BLaER1 (cell line): ENCODE data around the gene KIRREL3.

ENCODE experiments used
- H3K27ac ChIP-seq: shearing (Covaris generic); formaldehyde crosslinking; 2 replicates; pipeline ENCODE4 v1.8.1; 2022
- H3K27me3 ChIP-seq: shearing (Covaris generic); formaldehyde crosslinking; 2 replicates; pipeline ENCODE4 v1.8.1; 2022
- H3K36me3 ChIP-seq: shearing (Covaris generic); formaldehyde crosslinking; 2 replicates; pipeline ENCODE4 v1.8.1; 2022
- H3K4me1 ChIP-seq: shearing (Covaris generic); formaldehyde crosslinking; 2 replicates; pipeline ENCODE4 v1.8.1; 2022
- H3K4me2 ChIP-seq: shearing (Covaris generic); formaldehyde crosslinking; 2 replicates; pipeline ENCODE4 v1.8.1; 2022
- H3K4me3 ChIP-seq: shearing (Covaris generic); formaldehyde crosslinking; 2 replicates; pipeline ENCODE4 v1.8.1; 2022
- H3K9ac ChIP-seq: shearing (Covaris generic); formaldehyde crosslinking; 2 replicates; pipeline ENCODE4 v1.8.1; 2022
- H3K9me3 ChIP-seq: shearing (Covaris generic); formaldehyde crosslinking; 2 replicates; pipeline ENCODE4 v1.8.1; 2022
- H4K20me1 ChIP-seq: shearing (Covaris generic); formaldehyde crosslinking; 2 replicates; pipeline ENCODE4 v1.8.1; 2022
- Cebpa-rat ChIP-seq: shearing (Covaris generic); IDR thresholded peaks from 2 replicates; pipeline ENCODE4 v1.8.1; 2022

Gene KIRREL3

DNA sequence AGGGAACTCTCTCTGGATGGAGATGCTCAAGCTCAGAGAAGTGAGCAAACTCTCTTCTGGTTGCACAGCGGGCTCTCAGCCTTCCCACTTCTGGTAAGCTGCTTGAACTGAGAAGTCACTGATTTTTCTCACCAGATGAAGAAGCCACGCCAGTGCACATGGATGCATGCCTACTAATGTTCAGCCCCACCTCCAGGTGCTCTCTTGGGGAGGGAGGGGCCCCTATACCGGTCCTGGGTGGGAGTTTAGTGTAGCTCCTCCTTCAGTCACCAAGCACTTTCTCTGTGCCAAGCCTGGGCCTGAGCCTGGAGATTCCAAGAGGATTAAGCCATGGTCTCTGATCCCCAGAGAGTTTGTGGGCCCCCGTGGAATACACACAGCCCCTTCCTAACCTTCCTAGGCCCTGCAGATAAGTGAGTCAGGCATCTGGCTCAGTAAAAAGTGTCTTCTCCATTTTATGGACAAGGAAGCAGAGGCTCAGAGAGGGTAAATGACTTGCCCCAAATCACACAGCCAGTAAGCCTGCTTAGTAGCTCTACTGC is 502.9 kb downstream of the KIRREL3 start:
- H3K27ac ChIP-seq, result no peak overlapping the region
- no peaks in the 10 kb centered on the region for H3K36me3 ChIP-seq
- TF ChIP-seq Cebpa-rat, result no peak
- H3K4me1 ChIP-seq, result peaks cover 13% of the 10 kb centered on the region
- H3K4me3 ChIP-seq, result no peak overlapping the region
- H3K9ac ChIP-seq, result no peak overlapping the region
- H3K9me3 ChIP-seq, result no peaks in the 10 kb centered on the region
- no peaks in the 10 kb centered on the region for H4K20me1 ChIP-seq
- no peaks in the 10 kb centered on the region for H3K27me3 ChIP-seq
- no peak overlapping the region for H3K4me2 ChIP-seq

GRCh38 chr11:126496576-126497337 is 503.8 kb downstream of the KIRREL3 start:
- H4K20me1 ChIP-seq, result no peaks in the 10 kb centered on the region
- no peak overlapping the region for H3K27ac ChIP-seq
- H3K9ac ChIP-seq, result no peak overlapping the region
- TF ChIP-seq Cebpa-rat, result no peak
- peaks cover 9% of the 10 kb centered on the region for H3K4me1 ChIP-seq
- no peaks in the 10 kb centered on the region for H3K9me3 ChIP-seq
- no peaks in the 10 kb centered on the region for H3K27me3 ChIP-seq
- H3K4me3 ChIP-seq, result no peak overlapping the region
- H3K36me3 ChIP-seq, result no peaks in the 10 kb centered on the region
- H3K4me2 ChIP-seq, result no peak overlapping the region

GRCh38 chr11:126495281-126496220 is 505.0 kb downstream of the KIRREL3 start:
- Histone ChIP-seq H3K27me3 (no peaks in the 10 kb centered on the region), H3K27ac (no peak overlapping the region), H3K4me3 (no peak overlapping the region), H3K4me1 (peaks cover 19% of the 10 kb centered on the region), H3K36me3 (no peaks in the 10 kb centered on the region), H3K4me2 (no peak overlapping the region), H3K9ac (no peak overlapping the region), H4K20me1 (no peaks in the 10 kb centered on the region), H3K9me3 (no peaks in the 10 kb centered on the region)
- no peak for TF ChIP-seq Cebpa-rat

- Histone ChIP-seq H3K9ac (no peak overlapping the region), H3K36me3 (no peaks in the 10 kb centered on the region), H3K4me2 (no peak overlapping the region), H3K27me3 (no peaks in the 10 kb centered on the region), H3K4me3 (no peak overlapping the region), H4K20me1 (no peaks in the 10 kb centered on the region), H3K27ac (no peak overlapping the region), H3K9me3 (no peaks in the 10 kb centered on the region), H3K4me1 (peaks cover 19% of the 10 kb centered on the region)
- TF ChIP-seq Cebpa-rat, result no peak
Measured at GRCh38 chr11:126494831-126495230, 505.7 kb downstream of the KIRREL3 start.

GRCh38 chr11:126492331-126493082 is 508.1 kb downstream of the KIRREL3 start:
- Histone ChIP-seq H3K36me3 (no peaks in the 10 kb centered on the region), H3K9me3 (no peaks in the 10 kb centered on the region), H3K4me1 (peaks cover 17% of the 10 kb centered on the region), H3K27ac (no peak overlapping the region), H3K27me3 (no peaks in the 10 kb centered on the region), H4K20me1 (no peaks in the 10 kb centered on the region), H3K4me3 (no peak overlapping the region), H3K9ac (no peak overlapping the region), H3K4me2 (no peak overlapping the region)
- TF ChIP-seq Cebpa-rat, result no peak

DNA sequence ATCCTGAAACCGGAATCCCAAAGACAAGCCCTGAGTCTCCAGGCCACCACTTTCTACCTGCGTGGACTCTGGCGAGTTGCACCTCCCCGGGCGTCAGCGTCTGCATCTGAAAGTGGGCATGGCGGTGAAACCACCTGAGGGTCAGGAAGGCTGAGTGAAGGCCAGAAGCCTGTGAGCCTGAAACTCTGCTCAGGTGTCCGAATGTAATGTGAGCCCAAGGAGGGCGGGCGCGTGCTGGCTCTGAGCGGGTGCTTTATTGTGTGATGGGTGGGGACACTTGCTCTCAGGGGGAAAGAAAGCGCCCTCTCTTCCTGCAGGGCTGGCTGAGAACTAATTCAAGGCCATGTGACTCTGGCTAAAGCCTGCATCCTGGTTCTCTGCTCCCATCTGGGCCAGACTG is 509.5 kb downstream of the KIRREL3 start:
- no peak for TF ChIP-seq Cebpa-rat
- Histone ChIP-seq H3K36me3 (no peaks in the 10 kb centered on the region), H3K4me2 (peak overlapping the region; percentile 16), H3K4me1 (peaks cover 26% of the 10 kb centered on the region), H4K20me1 (no peaks in the 10 kb centered on the region), H3K9ac (no peak overlapping the region), H3K4me3 (no peak overlapping the region), H3K27me3 (no peaks in the 10 kb centered on the region), H3K27ac (no peak overlapping the region), H3K9me3 (no peaks in the 10 kb centered on the region)

DNA sequence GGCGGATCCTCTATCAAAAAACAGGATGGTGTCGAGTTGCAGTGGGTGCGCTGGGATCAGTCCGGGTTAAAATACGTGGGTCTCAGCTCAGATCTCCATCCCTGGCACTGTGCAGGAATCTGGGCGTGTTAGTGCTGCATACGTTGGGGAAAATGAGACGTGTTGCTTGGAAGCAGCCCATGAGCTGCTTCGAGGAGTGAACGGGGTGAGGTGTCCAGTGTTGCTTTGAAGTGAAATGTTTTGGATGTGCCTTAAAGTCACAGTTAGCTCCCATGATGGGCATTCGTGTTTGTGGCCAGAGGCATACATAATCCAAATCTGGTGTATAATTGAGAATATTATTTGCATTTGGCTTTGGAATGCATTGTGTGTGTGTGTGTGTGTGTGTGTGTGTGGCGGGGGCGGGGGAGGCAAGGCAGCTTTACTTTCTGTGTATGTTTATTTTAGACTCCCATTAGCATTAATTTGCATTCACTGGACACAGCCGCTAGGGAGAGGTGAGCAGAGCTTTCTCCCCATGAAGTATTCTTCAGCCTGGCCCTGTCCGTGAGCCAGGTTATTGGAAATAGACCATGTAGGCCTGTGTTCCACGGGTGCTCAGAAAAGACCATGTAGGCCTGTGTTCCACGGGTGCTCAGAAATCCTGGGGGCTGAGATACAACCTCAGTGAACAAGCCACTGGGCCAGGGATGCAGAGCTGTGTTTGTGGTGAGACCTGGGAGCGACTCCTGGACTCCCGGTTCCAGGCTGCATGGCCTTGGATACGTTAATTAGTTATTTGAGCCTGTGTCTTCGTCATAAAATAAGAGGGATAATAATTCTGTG is 510.5 kb downstream of the KIRREL3 start:
- H4K20me1 ChIP-seq, result no peaks in the 10 kb centered on the region
- no peak overlapping the region for H3K27ac ChIP-seq
- TF ChIP-seq Cebpa-rat, result no peak
- no peak overlapping the region for H3K9ac ChIP-seq
- H3K4me3 ChIP-seq, result no peak overlapping the region
- H3K36me3 ChIP-seq, result no peaks in the 10 kb centered on the region
- H3K27me3 ChIP-seq, result no peaks in the 10 kb centered on the region
- no peaks in the 10 kb centered on the region for H3K9me3 ChIP-seq
- no peak overlapping the region for H3K4me2 ChIP-seq
- H3K4me1 ChIP-seq, result peaks cover 33% of the 10 kb centered on the region

GRCh38 chr11:126488591-126489370 is 511.8 kb downstream of the KIRREL3 start:
- no peaks in the 10 kb centered on the region for H4K20me1 ChIP-seq
- no peak overlapping the region for H3K4me2 ChIP-seq
- no peaks in the 10 kb centered on the region for H3K27me3 ChIP-seq
- H3K4me1 ChIP-seq, result peaks cover 46% of the 10 kb centered on the region
- no peaks in the 10 kb centered on the region for H3K9me3 ChIP-seq
- no peak overlapping the region for H3K27ac ChIP-seq
- TF ChIP-seq Cebpa-rat, result no peak
- H3K36me3 ChIP-seq, result no peaks in the 10 kb centered on the region
- no peak overlapping the region for H3K4me3 ChIP-seq
- H3K9ac ChIP-seq, result no peak overlapping the region
